Esophagus muscularis mucosa (tissue), 4 donors: ENCODE data around the gene LGALS3BP.
A peak's percentile ranks its signal among the peaks of the same experiment; 100 is the strongest.

Source experiments
- EP300 ChIP-seq: sonication (generic); formaldehyde crosslinking; IDR thresholded peaks from one replicate; pipeline ENCODE4 v1.6.1; 2017; ENCODE audit warnings: antibody characterized with exemption
- POLR2A ChIP-seq: fragments of 450-650 bp; IDR thresholded peaks from one replicate; pipeline ENCODE4 v1.6.1; 2017; ENCODE audit warnings: antibody characterized with exemption, moderate library complexity, mild to moderate bottlenecking, low read depth
- POLR2AphosphoS5 ChIP-seq, 2 donors: sonication (generic); formaldehyde crosslinking; IDR thresholded peaks; one replicate each; pipeline ENCODE4 v1.6.1; 2017; ENCODE audit warnings: antibody characterized with exemption in 2 of 2
- TF ChIP-seq, protein P1 (sequence below), 3 experiments: fragments of 200-600 bp in 2 of 3; fragments of 450-650 bp in 1 of 3; sonication (generic) in 2 of 3; IDR thresholded peaks; one replicate each; pipeline ENCODE4 v1.5.1; 2017 to 2019; ENCODE audit warnings: antibody characterized with exemption in 3 of 3, mild to moderate bottlenecking in 2 of 3, moderate library complexity in 1 of 3

GRCh38 chr17:78986649-78987328 is 7.1 kb upstream of the LGALS3BP start:
- TF ChIP-seq EP300, result no peak
- TF ChIP-seq, protein P1, sequence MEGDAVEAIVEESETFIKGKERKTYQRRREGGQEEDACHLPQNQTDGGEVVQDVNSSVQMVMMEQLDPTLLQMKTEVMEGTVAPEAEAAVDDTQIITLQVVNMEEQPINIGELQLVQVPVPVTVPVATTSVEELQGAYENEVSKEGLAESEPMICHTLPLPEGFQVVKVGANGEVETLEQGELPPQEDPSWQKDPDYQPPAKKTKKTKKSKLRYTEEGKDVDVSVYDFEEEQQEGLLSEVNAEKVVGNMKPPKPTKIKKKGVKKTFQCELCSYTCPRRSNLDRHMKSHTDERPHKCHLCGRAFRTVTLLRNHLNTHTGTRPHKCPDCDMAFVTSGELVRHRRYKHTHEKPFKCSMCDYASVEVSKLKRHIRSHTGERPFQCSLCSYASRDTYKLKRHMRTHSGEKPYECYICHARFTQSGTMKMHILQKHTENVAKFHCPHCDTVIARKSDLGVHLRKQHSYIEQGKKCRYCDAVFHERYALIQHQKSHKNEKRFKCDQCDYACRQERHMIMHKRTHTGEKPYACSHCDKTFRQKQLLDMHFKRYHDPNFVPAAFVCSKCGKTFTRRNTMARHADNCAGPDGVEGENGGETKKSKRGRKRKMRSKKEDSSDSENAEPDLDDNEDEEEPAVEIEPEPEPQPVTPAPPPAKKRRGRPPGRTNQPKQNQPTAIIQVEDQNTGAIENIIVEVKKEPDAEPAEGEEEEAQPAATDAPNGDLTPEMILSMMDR (IDR thresholded peaks at IDR 0.05), result no peak
- TF ChIP-seq POLR2AphosphoS5 (IDR thresholded peaks at IDR 0.05), result peak; percentile 17 to 24
- TF ChIP-seq POLR2A, result no peak
